ENCODE results near the gene KIAA0408.

KIAA0408 gene

DNA sequence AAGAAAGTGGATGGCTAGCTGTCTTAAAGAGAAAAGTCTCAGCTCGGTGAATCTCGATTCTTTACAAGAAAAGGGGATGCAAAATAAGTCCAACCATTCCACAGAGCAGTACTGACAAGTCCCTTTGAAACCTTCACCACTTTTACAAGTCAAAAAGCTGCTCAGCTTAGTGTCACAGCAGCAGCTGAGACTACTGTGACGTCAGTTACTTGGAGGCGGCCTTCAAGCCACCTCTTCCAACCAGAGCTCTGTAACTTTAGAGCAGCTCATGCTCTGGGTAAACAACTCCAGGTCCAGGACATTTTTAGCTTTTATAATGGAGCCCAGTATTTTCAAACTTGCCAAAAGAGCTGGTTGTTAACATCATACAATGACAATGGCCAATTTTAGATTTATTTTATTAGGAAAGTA is at the start of gene KIAA0408:
Gene KIAA0408 (minus strand): TSS at position 159 of the 411 bp plus-strand sequence. CDS start 5,408 bp downstream, outside the sequence.
- in situ Hi-C loops (cut with HindIII; ENCODE audit: low pct_ligation_motif_present, low pct_unique_long_range_greater_than_20kb, low sequenced_read_pairs) = no loop called here
- no peak for DNase-seq

DNA sequence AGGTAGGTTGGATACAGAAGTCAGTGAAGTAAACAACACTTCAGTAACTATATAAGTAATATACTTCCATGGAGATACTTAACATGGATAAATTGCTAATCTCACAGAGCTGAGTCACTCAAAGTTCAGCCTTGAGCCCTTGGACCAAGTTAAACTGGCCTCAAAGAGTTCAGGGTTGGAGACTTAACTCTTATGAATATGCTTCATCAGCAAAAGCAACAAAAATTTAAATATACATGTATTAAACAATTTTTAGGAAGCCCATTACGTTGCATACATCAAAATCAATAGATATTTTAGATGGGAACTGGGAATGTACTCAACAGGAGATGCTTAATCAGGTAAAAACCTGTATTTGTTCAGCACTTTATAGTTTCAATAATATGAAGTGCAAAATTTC is 47.7 kb upstream of the KIAA0408 start:
- no peak for DNase-seq
- in situ Hi-C loops (cut with HindIII; ENCODE audit: low pct_ligation_motif_present, low pct_unique_long_range_greater_than_20kb, low sequenced_read_pairs) = no loop called here

DNA sequence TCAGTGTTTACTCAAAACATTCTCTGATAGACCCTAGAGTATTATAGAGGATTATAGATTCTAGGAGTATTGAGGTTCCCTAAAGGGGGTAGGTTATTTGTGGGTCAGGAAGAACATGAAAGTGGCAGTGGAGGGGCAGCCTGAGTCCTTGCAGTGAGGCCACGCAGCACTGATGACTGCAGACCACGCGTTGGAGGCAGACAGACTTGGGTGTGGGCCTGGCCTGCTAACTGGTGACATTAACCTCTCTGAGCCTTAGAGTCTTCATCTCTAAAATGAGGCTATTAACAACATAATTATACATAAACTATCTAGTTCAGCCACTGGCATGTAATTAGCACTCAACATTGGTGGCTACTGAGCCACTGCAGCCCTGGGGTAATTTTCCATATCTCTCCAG is 43.8 kb upstream of the KIAA0408 start:
- in situ Hi-C loops (cut with HindIII; ENCODE audit: low pct_ligation_motif_present, low pct_unique_long_range_greater_than_20kb, low sequenced_read_pairs) = no loop called here
- DNase-seq = no peak

DNA sequence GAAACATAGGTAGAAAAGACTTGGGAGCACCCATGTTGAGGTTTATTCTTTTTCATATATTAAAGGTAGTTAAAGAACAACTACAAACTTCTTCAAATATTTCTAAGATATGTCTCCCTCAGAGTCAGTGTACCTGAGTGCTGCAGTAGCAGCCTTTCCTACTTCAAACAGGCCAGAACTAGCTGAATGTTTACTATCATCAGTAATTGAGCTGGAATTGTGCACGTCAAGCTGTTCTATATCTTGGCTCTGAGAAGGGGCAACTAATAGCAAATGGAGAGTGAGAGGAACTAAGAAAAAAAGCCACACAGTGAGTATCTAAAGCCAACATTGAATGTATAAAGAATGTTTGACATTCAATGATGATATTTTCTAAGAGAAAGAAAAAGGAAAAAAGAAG is 38.2 kb upstream of the KIAA0408 start:
- no peak for DNase-seq
- in situ Hi-C loops (cut with HindIII; ENCODE audit: low pct_ligation_motif_present, low pct_unique_long_range_greater_than_20kb, low sequenced_read_pairs) = no loop called here

DNA sequence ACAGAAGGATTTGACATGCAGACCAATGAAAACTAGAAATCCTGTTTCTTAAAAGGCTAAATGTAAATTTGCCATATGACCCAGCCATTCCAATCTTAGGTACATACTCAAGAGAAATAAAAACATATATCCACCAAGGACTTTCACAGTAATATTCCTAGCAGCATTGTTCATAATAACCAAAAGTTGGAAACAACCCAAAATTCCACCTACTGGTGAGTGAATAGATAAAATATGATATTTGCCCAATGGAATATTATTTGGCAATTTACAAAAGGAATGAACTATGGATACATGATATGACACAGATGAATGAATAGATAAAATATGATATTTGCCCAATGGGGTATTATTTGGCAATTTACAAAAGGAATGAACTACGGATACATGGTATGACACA is 37.3 kb upstream of the KIAA0408 start:
- in situ Hi-C loops (cut with HindIII; ENCODE audit: low pct_ligation_motif_present, low pct_unique_long_range_greater_than_20kb, low sequenced_read_pairs) = no loop called here
- no peak for DNase-seq

DNA sequence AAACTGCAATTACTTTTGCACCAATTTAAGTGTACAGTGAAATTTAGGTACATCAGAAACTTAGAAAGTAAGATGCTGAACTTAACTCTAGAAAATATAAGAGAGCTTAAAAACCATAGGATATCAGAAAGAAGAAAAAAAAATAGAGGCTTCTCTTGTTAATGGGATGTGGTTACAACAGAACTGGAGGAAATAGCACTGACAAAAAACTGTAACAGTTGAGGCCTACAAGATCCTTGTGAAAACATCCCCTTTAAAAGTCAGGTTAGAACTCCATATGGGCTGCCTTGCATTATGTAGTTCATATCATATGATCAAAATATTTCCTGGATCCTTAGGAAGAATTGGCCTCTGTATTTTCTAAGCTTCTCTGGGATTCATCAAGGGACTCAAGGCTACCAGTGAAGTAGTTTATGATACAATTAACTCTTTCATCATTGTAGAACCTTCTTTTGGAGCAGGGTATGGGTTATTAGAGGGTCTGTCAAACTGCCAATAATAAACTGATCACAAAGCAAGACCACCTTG is 35.1 kb upstream of the KIAA0408 start:
- in situ Hi-C loops (cut with HindIII; ENCODE audit: low pct_ligation_motif_present, low pct_unique_long_range_greater_than_20kb, low sequenced_read_pairs) = no loop called here
- DNase-seq = no peak

DNA sequence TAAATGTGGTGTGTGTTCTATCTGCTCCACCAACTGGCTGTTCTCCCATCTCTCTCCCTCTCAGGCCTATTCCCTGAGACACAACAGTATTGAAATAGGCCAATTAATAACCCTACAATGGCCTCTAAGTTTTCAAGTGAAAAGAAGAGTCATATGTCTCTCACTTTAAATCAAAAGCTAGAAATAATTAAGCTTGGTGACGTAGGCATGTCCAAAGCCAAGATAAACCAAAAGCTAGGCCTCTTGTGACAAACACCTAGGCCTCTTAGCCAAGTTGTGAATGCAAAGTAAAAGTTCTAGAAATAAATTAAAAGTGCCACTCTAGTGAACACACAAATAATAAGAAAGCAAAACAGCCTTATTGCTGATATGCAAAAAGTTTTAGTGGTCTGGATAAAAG is 30.1 kb upstream of the KIAA0408 start:
- no peak for DNase-seq
- in situ Hi-C loops (cut with HindIII; ENCODE audit: low pct_ligation_motif_present, low pct_unique_long_range_greater_than_20kb, low sequenced_read_pairs) = no loop called here

DNA sequence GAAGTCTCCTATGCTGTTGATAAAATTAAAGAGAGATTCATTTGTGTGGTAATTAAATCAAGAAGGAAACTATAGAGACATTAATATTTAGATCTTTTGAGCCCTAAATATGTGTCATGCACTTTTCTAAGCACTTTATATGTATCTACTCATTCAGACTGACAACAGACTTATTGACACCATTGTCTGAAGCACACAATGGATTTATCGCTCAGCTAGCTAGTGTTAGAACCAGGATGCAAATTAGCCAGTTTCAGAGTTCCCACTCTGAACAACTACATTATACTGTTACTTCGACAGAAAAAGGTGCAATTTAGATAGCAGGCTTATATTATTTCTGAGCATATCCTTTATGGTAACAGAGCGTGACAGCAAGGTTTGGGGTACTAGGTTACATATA is 27.7 kb upstream of the KIAA0408 start:
- in situ Hi-C loops (cut with HindIII; ENCODE audit: low pct_ligation_motif_present, low pct_unique_long_range_greater_than_20kb, low sequenced_read_pairs) = no loop called here
- no peak for DNase-seq

DNA sequence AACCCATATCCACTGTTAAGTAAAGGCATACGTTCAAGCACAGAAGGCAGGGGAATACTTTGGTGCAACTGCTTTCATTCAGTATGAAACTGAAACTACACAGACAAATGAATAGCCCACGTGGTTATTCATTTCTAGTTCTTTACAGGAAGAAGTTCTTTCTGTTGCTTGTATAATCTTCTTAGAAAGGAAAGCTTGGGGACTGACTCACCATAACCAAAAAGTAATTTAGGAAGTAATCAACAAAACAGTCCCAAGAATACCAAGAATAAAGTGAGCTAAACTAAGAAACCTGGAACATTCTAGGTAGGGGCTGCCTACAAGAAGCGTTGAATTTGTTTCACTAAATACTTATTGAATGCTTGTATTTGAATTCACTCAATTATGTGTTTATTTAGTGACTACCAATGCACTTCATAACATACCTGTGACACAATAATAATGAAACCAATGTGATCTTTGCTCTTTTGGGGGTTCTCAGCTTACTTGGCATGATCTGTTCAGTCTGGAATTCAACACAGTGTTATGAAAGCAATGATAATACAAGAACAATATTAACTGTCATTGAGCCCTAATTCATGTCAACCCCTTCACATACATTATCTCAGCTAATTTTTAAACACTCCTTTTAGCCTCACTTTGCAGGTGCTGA is 25.1 kb upstream of the KIAA0408 start:
- DNase-seq = peak; percentile 64
- in situ Hi-C loops (cut with HindIII; ENCODE audit: low pct_ligation_motif_present, low pct_unique_long_range_greater_than_20kb, low sequenced_read_pairs) = no loop called here

DNA sequence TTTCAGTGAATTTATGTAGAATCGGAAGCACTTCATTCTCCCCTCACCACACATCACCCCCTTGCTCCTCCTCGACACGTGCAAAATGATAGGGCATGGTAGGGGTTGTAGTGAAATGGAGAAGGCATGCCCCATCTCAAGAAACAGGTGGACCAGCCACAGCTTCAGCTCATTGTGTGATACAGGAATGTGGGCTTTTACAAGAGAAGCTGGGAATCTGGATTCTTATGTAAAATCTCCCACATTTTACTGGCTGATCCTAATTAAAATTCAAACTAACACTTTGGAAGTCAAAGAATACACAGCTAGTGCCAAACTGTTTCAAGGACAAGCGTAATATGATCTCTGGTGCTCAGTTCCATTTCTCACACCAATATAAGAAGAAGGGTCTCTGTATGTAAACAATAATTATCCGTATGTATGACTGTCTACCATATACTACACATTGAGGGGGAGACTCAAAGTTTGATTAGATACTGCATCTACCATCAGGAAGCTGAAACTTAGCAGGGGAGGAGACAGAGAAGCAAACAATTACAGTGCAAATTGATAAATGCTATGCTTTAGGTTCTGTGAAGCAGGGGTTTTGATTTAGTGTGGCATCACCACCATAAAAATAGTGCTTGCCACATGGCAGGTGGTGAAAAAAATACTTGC is 24.3 kb upstream of the KIAA0408 start:
- DNase-seq = no peak
- in situ Hi-C loops (cut with HindIII; ENCODE audit: low pct_ligation_motif_present, low pct_unique_long_range_greater_than_20kb, low sequenced_read_pairs) = no loop called here

DNA sequence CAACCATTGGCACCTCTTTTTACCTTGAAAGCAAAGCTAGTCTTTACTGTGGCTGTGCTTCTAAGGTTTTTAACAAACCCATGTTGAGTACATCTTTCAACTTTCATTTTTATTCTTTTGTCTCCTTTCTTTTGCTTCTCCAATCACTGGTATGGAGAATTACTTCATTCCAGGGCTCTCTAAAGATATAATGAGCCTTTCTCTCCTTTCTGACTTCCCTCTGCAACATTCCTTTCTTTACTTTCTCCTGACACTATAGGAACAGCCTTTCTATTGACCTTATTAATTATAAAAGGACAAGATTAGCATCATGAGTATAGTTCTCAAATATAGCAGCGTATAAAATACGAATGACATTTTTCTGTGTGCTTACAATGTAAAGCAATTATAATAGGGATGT is 23.1 kb upstream of the KIAA0408 start:
- in situ Hi-C loops (cut with HindIII; ENCODE audit: low pct_ligation_motif_present, low pct_unique_long_range_greater_than_20kb, low sequenced_read_pairs) = no loop called here
- DNase-seq = no peak

DNA sequence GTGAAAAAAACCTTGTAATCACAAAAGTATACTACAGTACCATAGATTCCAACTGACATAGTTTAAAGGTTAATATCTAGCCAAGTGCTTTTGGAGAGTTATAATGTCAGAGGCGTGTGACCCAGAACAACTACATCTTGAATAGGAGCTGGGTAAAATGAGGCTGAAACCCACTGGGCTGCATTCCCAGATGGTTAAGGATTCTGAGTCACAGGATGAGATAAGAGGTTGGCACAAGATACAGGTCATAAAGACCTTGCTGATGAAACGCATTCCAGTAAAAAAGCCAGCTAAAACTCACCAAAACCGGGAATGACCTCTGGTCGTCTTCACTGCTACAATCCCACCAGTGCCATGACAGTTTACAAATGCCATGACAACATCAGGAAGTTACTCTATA is 22.4 kb upstream of the KIAA0408 start:
- DNase-seq = peak; percentile 93
- in situ Hi-C loops (cut with HindIII; ENCODE audit: low pct_ligation_motif_present, low pct_unique_long_range_greater_than_20kb, low sequenced_read_pairs) = no loop called here

DNA sequence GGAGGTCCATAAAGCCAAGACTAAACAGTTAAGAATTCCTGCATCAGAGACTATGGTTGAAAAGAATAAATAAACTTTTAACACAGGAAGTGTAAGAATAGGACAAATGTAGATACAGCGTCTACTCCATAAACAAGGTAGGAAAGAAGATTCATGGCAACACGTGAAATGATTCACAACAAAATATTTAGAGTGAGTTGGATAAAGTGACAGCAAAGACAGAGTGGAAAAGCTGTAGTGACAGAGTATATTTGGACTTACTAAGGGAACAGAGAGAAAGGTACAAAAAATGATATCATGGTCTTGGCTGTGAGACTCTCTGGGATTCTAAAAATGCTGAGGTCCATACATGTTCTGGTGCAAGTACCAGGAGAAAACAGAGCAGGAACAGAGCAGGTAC is 21.9 kb upstream of the KIAA0408 start:
- no peak for DNase-seq
- in situ Hi-C loops (cut with HindIII; ENCODE audit: low pct_ligation_motif_present, low pct_unique_long_range_greater_than_20kb, low sequenced_read_pairs) = no loop called here

DNA sequence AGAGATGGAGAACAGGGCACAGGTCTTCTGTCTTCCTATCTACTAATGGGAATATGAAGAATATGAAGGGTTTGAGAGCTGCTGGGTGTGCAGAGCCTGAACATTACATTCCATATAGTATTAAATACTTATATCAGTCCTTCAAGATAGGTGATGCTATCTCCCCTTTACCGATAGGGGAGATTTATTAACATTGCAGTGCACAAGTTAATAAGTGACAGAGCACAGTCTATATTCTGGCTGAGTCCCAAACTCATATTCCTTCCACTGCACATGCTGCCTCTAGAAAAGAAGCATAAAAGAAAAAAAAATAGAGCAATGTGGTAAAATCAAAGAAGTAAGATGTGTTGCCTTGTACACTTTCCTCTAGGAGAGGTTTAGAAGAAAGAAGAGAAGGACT is 18.5 kb upstream of the KIAA0408 start:
- DNase-seq = no peak
- in situ Hi-C loops (cut with HindIII; ENCODE audit: low pct_ligation_motif_present, low pct_unique_long_range_greater_than_20kb, low sequenced_read_pairs) = no loop called here

DNA sequence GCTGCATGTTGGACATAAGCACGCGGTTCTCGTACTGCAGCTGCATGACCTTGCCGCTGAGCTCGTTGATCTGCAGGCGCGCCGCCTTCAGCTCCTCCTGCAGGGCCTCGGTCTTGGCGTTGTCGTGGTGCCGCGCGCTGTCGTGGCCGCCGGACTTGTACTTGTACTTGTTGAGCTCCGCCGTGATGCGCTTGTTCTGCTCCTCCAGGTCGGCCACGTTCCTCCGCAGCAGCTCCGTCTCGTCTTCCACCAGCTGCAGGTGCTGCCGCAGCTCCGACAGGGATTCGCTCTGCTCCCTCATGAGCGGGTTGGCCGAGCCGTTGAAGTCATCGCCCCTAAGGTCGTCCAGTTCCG is 16.6 kb upstream of the KIAA0408 start:
- in situ Hi-C loops (cut with HindIII; ENCODE audit: low pct_ligation_motif_present, low pct_unique_long_range_greater_than_20kb, low sequenced_read_pairs) = no loop called here
- no peak for DNase-seq

DNA sequence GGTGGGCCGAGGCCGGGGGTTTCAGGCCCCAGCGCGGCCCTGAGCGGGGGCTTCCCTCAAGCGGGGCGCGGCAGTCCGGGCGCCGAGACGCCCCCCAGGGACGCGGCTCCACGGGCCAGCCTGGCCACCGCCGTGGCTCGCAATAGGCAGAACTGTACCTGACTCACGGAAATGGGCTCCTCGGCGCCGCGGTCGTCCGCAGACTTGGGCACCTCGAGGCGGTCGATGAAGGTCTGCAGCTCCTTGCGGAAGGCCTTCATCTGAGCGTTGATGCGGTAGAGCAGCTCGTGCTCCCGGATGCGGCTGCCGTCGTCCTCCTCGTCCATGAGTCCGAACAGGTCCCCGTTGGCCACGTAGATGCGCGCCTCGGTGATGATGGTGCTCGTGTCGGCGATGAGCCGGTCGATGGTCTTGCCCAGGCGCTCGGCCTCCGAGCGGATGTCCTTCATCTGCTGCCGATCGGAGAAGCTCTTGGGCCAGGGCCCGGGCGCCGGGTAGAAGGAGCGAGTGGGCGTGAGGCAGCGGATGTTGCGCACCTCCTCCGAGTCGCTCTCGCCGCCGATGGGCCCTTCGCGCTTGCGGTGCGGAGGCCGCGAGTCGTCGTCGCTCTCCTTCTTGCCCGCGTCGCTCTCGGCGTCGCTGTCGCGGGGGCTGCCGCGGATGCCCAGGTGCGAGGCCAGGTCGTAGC is 16.1 kb upstream of the KIAA0408 start:
- DNase-seq = no peak
- in situ Hi-C loops (cut with HindIII; ENCODE audit: low pct_ligation_motif_present, low pct_unique_long_range_greater_than_20kb, low sequenced_read_pairs) = no loop called here

DNA sequence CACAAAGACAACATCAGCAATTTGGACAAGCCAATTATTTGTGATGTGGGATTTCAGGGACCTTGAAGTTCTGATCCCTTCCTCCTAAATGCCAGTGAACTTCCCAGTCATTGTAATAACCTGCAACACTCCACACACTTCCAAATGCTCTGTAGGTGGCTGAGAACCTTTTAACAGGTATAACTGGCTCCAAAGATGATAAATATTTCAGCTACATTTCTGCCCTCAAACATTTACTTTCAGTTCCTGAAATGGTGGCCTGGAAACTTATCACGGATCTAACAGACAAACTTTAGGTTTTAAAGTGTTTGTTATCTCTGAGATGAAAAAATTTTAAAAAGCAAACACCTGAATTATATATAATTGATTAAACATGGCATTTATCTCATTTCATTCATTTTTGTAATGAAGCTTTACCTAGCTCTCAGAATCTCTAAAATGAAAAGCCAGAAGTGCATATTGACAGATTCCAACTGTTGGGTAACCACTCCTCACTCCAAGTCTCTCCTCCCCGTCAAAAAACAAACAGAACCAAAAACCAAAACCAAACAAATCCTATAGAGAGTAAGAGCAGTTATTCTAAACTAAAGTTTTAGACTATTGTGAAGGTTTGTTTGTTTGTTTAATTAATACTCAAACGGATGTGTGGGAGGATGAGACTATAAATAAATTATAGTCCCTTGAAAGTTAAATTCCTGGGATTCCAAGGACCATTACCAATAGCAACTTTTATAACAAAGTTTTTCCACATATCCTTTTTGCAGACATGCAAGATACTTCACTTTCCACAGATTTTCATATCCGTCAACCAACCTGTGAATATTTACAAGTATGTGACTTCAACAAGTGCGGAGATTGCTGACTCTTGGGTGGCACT is 12.4 kb upstream of the KIAA0408 start:
- no peak for DNase-seq
- in situ Hi-C loops (cut with HindIII; ENCODE audit: low pct_ligation_motif_present, low pct_unique_long_range_greater_than_20kb, low sequenced_read_pairs) = no loop called here

DNA sequence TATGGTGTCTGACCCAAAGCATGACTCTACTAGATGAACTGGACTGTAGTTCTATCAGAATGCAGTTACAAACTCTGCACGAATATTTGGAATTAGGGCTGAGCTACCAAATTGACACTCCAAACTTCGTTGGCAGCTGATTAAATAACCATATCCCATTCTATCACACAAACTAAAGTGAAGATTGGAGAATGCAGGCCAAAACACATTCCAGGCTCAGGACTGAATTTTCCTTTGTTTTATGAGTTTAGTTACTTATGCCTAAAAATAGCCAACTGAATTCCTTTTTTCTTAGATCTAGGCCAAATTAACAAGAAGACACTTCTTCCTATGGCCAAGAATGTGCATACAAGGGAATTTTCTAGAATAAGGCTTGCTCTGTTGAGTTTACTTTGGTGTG is 9.7 kb upstream of the KIAA0408 start:
- DNase-seq = no peak
- in situ Hi-C loops (cut with HindIII; ENCODE audit: low pct_ligation_motif_present, low pct_unique_long_range_greater_than_20kb, low sequenced_read_pairs) = no loop called here

DNA sequence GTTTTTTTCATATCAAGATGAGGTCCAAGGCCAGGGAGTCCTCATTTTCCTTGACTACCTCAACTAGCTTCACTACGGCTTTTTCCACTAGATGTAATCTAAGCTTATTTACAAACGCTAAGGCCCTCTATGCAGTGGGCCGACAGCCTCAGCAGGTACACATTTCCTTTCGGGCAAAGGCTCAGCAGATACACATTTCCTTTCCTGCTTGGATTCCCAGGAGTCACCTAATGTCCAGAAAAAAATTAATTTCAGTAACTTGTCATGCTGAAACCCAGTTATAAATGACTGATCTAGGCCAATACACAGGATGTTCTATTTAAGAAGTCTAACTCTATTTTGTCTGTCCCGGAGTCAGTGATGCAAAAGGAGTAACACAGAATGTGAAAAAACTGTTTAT is 7.2 kb upstream of the KIAA0408 start:
- no peak for DNase-seq
- in situ Hi-C loops (cut with HindIII; ENCODE audit: low pct_ligation_motif_present, low pct_unique_long_range_greater_than_20kb, low sequenced_read_pairs) = no loop called here

Data from ACHN (cell line).